B cell (primary cell): ENCODE measurements around the gene PRR33. TPM values are rescaled to one million over a fixed set of nuclear protein-coding genes. Genes with fewer than 3 reads are reported as not detected.

Experiments used
- ATAC-seq: fragments of 200-7000 bp; cut with Tn5 transposase; one replicate; pipeline ENCODE4 v1.10.0; 2021; ENCODE audit warnings: low read depth, mild to moderate bottlenecking, moderate number of reproducible peaks, moderate library complexity
- CTCF ChIA-PET: fragments of 350-600 bp; sonication (Branson Sonifier 250); formaldehyde crosslinking; loops from one replicate; lab custom pipeline; 2021; ENCODE audit warnings: antibody characterized with exemption, inconsistent platforms; lab: Charles Lee
- POLR2A ChIA-PET: fragments of 350-600 bp; sonication (Branson Sonifier 250); formaldehyde crosslinking; loops from one replicate; lab custom pipeline; 2021; ENCODE audit warnings: antibody characterized with exemption; lab: Charles Lee
- DNase-seq: peaks from one replicate; pipeline ENCODE4 v3.0.0; 2013
- H2AFZ ChIP-seq: 2 replicates; pipeline ENCODE4 v1.6.1; 2012; ENCODE audit warnings: mild to moderate bottlenecking, low read depth, low read length; ENCODE audit not compliant: insufficient read depth, poor library complexity, severe bottlenecking
- H3K27ac ChIP-seq, 2 donors: 1 replicate in 1 of 2; 2 replicates in 1 of 2; pipeline ENCODE4 v1.5.1; 2012 to 2013; ENCODE audit warnings: low read length in 2 of 2, mild to moderate bottlenecking in 2 of 2, moderate library complexity in 1 of 2
- H3K27me3 ChIP-seq, 4 experiments: fragments of 200-600 bp in 1 of 4; sonication (generic) in 1 of 4; replicated peaks in 1 of 4; 1 replicate in 2 of 4; 2 replicates in 2 of 4; pipeline versions ENCODE4 v1.6.1 to v1.7.0; 2013 to 2016; ENCODE audit warnings: low read length in 3 of 4, mild to moderate bottlenecking in 2 of 4, mixed read lengths in 1 of 4, moderate library complexity in 1 of 4; ENCODE audit not compliant: insufficient read depth in 4 of 4, control insufficient read depth in 3 of 4; ENCODE audit errors: control extremely low read depth in 1 of 4
- H3K36me3 ChIP-seq, 2 experiments: replicated peaks in 1 of 2; 1 replicate in 1 of 2; 2 replicates in 1 of 2; pipeline versions ENCODE4 v1.6.1 to v1.7.1; 2013; ENCODE audit warnings: low read length in 1 of 2; ENCODE audit not compliant: insufficient read depth in 2 of 2, control insufficient read depth in 1 of 2; ENCODE audit errors: control extremely low read depth in 1 of 2, extremely low read depth in 1 of 2
- H3K4me1 ChIP-seq, 2 donors: fragments of 200-600 bp in 1 of 2; sonication (generic) in 1 of 2; 1 replicate in 1 of 2; 2 replicates in 1 of 2; pipeline versions ENCODE4 v1.5.1 to v1.6.1; 2013 to 2017; ENCODE audit warnings: low read length in 2 of 2; ENCODE audit not compliant: control insufficient read depth in 2 of 2, insufficient read depth in 2 of 2
- H3K4me2 ChIP-seq: replicated peaks from 2 replicates; pipeline ENCODE3; 2012; ENCODE audit warnings: mild to moderate bottlenecking, low read depth, low read length; ENCODE audit not compliant: poor library complexity, severe bottlenecking
- H3K4me3 ChIP-seq, 5 experiments: fragments of 200-600 bp in 1 of 5; sonication (generic) in 1 of 5; 1 replicate in 3 of 5; 2 replicates in 2 of 5; pipeline versions ENCODE4 v1.5.1 to v1.7.0; 2011 to 2016; ENCODE audit warnings: low read length in 4 of 5, mild to moderate bottlenecking in 4 of 5, low read depth in 2 of 5, control low read depth in 1 of 5, moderate library complexity in 1 of 5; ENCODE audit not compliant: insufficient read depth in 1 of 5; ENCODE audit errors: control extremely low read depth in 1 of 5, extremely low read depth in 1 of 5
- H3K79me2 ChIP-seq: fragments of 200-600 bp; sonication (generic); one replicate; pipeline ENCODE4 v1.6.0; 2016; ENCODE audit warnings: low read length; ENCODE audit not compliant: control insufficient read depth, insufficient read depth
- H3K9ac ChIP-seq: fragments of 200-600 bp; sonication (generic); 2 replicates; pipeline ENCODE4 v1.6.1; 2017; ENCODE audit warnings: mild to moderate bottlenecking, low read length, moderate library complexity
- H3K9me3 ChIP-seq, 3 donors: one replicate each; pipeline versions ENCODE4 v1.6.1 to v1.7.1; 2013; ENCODE audit warnings: low read length in 2 of 3; ENCODE audit not compliant: control insufficient read depth in 2 of 3, insufficient read depth in 1 of 3; ENCODE audit errors: control extremely low read depth in 1 of 3
- H4K20me1 ChIP-seq: 2 replicates; pipeline ENCODE4 v1.6.0; 2012; ENCODE audit warnings: mild to moderate bottlenecking, low read length; ENCODE audit not compliant: insufficient read depth, control insufficient read depth, poor library complexity, severe bottlenecking
- H3K27ac Mint-ChIP-seq: one replicate; pipeline ENCODE4 v1.8.0; 2021; ENCODE audit warnings: mixed read lengths
- H3K27me3 Mint-ChIP-seq: one replicate; pipeline ENCODE4 v1.8.0; 2021; ENCODE audit warnings: mixed read lengths
- H3K4me1 Mint-ChIP-seq: one replicate; pipeline ENCODE4 v1.8.0; 2021; ENCODE audit warnings: mixed read lengths
- H3K4me3 Mint-ChIP-seq: one replicate; pipeline ENCODE4 v1.8.0; 2021; ENCODE audit warnings: mixed read lengths
- H3K9me3 Mint-ChIP-seq: one replicate; pipeline ENCODE4 v1.8.0; 2022; ENCODE audit warnings: mixed read lengths; ENCODE audit not compliant: insufficient read depth
- CTCF ChIP-seq: fragments of 200-600 bp; IDR thresholded peaks from one replicate; pipeline ENCODE4 v1.8.0; 2022; ENCODE audit warnings: antibody characterized with exemption, mild to moderate bottlenecking
- EZH2 ChIP-seq: IDR thresholded peaks from 2 replicates; pipeline ENCODE4 v1.6.1; 2012; ENCODE audit warnings: borderline replicate concordance, low read depth, mild to moderate bottlenecking, moderate library complexity, low read length; ENCODE audit not compliant: insufficient read depth, poor library complexity, severe bottlenecking
- WGBS: methylation state at CpG from one replicate; pipeline ENCODE4 v1.1.5; 2013; ENCODE audit warnings: missing lambda C conversion rate; ENCODE audit not compliant: insufficient coverage; 5-methylcytosine and 5-hydroxymethylcytosine counted together
- intact Hi-C: fragments of 100-400 bp; cut with micrococcal nuclease; formaldehyde crosslinking; loops from one replicate; pipeline ENCODE4 v1.10.0; 2022
- polyA plus RNA-seq: library from polyadenylated mRNA; depleted of rRNA; stranded (reverse); fragments of >200 nt; gene quantifications from 2 replicates; pipeline ENCODE4 v1.2.3, GENCODE V29; 2012
- total RNA-seq, 2 donors: library from RNA; stranded (reverse); fragments of 120-200 nt in 1 of 2; gene quantifications; 1 replicate in 1 of 2; 2 replicates in 1 of 2; pipeline versions ENCODE4 v1.2.3 to v1.2.4, GENCODE V29; 2013 to 2022

Gene PRR33
- total and polyA plus RNA-seq, 2 donors (not counting 1 experiment from before 2014, with no cell fraction given), result not detected

- Histone ChIP-seq H3K9me3 (no peaks in the 10 kb centered on the region), H3K27ac (no peak overlapping the region), H3K79me2 (peaks cover 28% of the 10 kb centered on the region), H3K9ac (no peak overlapping the region), H2AFZ (peak overlapping the region; percentile 67), H3K27me3 (no peaks in the 10 kb centered on the region), H3K4me3 (no peak overlapping the region), H3K4me1 (peaks cover 59 to 84% of the 10 kb centered on the region in 2 donors), H3K36me3 (peaks cover 0 to 4% of the 10 kb centered on the region in 2 experiments), H4K20me1 (no peaks in the 10 kb centered on the region), H3K4me2 (peak overlapping the region; percentile 80)
- DNase-seq, result peak; percentile 35
- Mint-ChIP-seq H3K4me3 (peak overlapping the region; percentile 86), H3K4me1 (peaks cover 79% of the 10 kb centered on the region), H3K27ac (peak overlapping the region; percentile 89), H3K9me3 (no peaks in the 10 kb centered on the region), H3K27me3 (no peaks in the 10 kb centered on the region)
- ChIA-PET CTCF (interaction anchor here (1.0 to 1.5 kb wide), 4 partner anchors 7 to 152 kb away, joined by 3 to 5 read pairs (median 3); partner anchors contain the start of gene TNNI2), POLR2A (no interaction called here)
- TF ChIP-seq EZH2 (no peak), CTCF (no peak)
- WGBS, result 71% methylated on average over 20 of the region's 21 CpGs
- intact Hi-C loops, result loop anchor here (10.0 kb wide), 1 partner anchor 81 kb away; the partner anchor contains the start of gene CTSD
- ATAC-seq, result no peak
Measured at GRCh38 chr11:1845561-1846452, 45.9 kb downstream of the PRR33 start.

- 78% methylated on average over 1 of the region's 1 CpG for WGBS
- TF ChIP-seq CTCF (no peak), EZH2 (no peak)
- H4K20me1 ChIP-seq, result no peaks in the 10 kb centered on the region
- intact Hi-C loops, result loop anchor here (10.0 kb wide), 1 partner anchor 80 kb away; the partner anchor contains the start of gene CTSD
- peak overlapping the region; percentile 89 for H3K27ac Mint-ChIP-seq
- ChIA-PET CTCF (no interaction called here), POLR2A (no interaction called here)
- H3K9me3 Mint-ChIP-seq, result no peaks in the 10 kb centered on the region
- H3K9ac ChIP-seq, result peak overlapping the region; percentile 53
- peaks cover 61 to 83% of the 10 kb centered on the region in 2 donors for H3K4me1 ChIP-seq
- peak overlapping the region; percentile 67 for H2AFZ ChIP-seq
- peak overlapping the region; percentile 86 for H3K4me3 Mint-ChIP-seq
- DNase-seq, result no peak
- H3K4me1 Mint-ChIP-seq, result peaks cover 78% of the 10 kb centered on the region
- no peaks in the 10 kb centered on the region for H3K27me3 Mint-ChIP-seq
- peak overlapping the region in 1 of 5 experiments; percentile 40 for H3K4me3 ChIP-seq
- ATAC-seq, result no peak
- peaks cover 34% of the 10 kb centered on the region for H3K79me2 ChIP-seq
- H3K9me3 ChIP-seq, result no peaks in the 10 kb centered on the region
- H3K4me2 ChIP-seq, result peak overlapping the region; percentile 80
- peak overlapping the region; percentile 5 to 37 for H3K27ac ChIP-seq
- H3K27me3 ChIP-seq, result no peaks in the 10 kb centered on the region
- peaks cover 0 to 4% of the 10 kb centered on the region in 2 experiments for H3K36me3 ChIP-seq
Measured at GRCh38 chr11:1845095-1845429, 46.6 kb downstream of the PRR33 start.
